GM12878 (cell line): ENCODE results near the gene FGGY.

ENCODE experiments used
- NBN ChIP-seq: fragments of 450-650 bp; IDR thresholded peaks from 2 replicates; pipeline ENCODE4 v1.6.1; 2016
- POLR2A ChIP-seq: IDR thresholded peaks from 2 replicates; pipeline ENCODE4 v1.6.1; 2011; ENCODE audit warnings: low read depth, mild to moderate bottlenecking, low read length
- TF ChIP-seq, protein P1 (sequence below), 3 experiments: IDR thresholded peaks in 2 of 3; conservative IDR thresholded peaks in 1 of 3; 2 replicates each; pipeline ENCODE4 v1.5.1; 2011; ENCODE audit warnings: low read depth in 3 of 3, low read length in 3 of 3, mild to moderate bottlenecking in 3 of 3, control low read depth in 2 of 3, moderate library complexity in 2 of 3, inconsistent platforms in 1 of 3, mixed read lengths in 1 of 3; ENCODE audit not compliant: control insufficient read depth in 2 of 3, insufficient read depth in 1 of 3; ENCODE audit errors: extremely low read depth in 1 of 3
- TF ChIP-seq, protein P2 (sequence below): IDR thresholded peaks from 2 replicates; pipeline ENCODE4 v1.6.1; 2012; ENCODE audit warnings: low read depth, low read length, improper control_type of control experiment

- TF ChIP-seq, protein P1, sequence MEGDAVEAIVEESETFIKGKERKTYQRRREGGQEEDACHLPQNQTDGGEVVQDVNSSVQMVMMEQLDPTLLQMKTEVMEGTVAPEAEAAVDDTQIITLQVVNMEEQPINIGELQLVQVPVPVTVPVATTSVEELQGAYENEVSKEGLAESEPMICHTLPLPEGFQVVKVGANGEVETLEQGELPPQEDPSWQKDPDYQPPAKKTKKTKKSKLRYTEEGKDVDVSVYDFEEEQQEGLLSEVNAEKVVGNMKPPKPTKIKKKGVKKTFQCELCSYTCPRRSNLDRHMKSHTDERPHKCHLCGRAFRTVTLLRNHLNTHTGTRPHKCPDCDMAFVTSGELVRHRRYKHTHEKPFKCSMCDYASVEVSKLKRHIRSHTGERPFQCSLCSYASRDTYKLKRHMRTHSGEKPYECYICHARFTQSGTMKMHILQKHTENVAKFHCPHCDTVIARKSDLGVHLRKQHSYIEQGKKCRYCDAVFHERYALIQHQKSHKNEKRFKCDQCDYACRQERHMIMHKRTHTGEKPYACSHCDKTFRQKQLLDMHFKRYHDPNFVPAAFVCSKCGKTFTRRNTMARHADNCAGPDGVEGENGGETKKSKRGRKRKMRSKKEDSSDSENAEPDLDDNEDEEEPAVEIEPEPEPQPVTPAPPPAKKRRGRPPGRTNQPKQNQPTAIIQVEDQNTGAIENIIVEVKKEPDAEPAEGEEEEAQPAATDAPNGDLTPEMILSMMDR (IDR thresholded peaks at IDR 0.05 in 2 of 3, conservative IDR thresholded peaks at IDR 0.05 in 1 of 3; ENCODE audit: control insufficient read depth in 2 of 3, extremely low read depth in 1 of 3, insufficient read depth in 1 of 3, low read depth in 3 of 3, low read length in 3 of 3) = no peak
- no peak for TF ChIP-seq POLR2A
- TF ChIP-seq, protein P2, sequence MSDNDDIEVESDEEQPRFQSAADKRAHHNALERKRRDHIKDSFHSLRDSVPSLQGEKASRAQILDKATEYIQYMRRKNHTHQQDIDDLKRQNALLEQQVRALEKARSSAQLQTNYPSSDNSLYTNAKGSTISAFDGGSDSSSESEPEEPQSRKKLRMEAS = no peak
- TF ChIP-seq NBN = no peak
Measured at GRCh38 chr1:59282951-59283350, 13.9 kb upstream of the FGGY start.
